ENCODE results near the gene MYO1E.

GRCh38 chr15:59115047-59115446, 257.6 kb downstream of the MYO1E start:
- TF ChIP-seq, protein P1, sequence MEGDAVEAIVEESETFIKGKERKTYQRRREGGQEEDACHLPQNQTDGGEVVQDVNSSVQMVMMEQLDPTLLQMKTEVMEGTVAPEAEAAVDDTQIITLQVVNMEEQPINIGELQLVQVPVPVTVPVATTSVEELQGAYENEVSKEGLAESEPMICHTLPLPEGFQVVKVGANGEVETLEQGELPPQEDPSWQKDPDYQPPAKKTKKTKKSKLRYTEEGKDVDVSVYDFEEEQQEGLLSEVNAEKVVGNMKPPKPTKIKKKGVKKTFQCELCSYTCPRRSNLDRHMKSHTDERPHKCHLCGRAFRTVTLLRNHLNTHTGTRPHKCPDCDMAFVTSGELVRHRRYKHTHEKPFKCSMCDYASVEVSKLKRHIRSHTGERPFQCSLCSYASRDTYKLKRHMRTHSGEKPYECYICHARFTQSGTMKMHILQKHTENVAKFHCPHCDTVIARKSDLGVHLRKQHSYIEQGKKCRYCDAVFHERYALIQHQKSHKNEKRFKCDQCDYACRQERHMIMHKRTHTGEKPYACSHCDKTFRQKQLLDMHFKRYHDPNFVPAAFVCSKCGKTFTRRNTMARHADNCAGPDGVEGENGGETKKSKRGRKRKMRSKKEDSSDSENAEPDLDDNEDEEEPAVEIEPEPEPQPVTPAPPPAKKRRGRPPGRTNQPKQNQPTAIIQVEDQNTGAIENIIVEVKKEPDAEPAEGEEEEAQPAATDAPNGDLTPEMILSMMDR (IDR thresholded peaks at IDR 0.05), result no peak
- TF ChIP-seq EP300 (IDR thresholded peaks at IDR 0.05), result no peak

Measured in gastroesophageal sphincter (tissue), 3 donors.